Transverse colon (tissue), 4 donors: Measurements from ENCODE around the gene HPDL. TPM values are rescaled to one million over a fixed set of nuclear protein-coding genes. Genes with fewer than 3 reads are reported as not detected.

Source experiments
- DNase-seq: peaks from one replicate; pipeline ENCODE4 v3.0.0-alpha.2; 2019
- H3K27ac ChIP-seq, 4 donors: fragments of 200-600 bp; sonication (generic); 2 replicates each; pipeline ENCODE4 v1.5.1; 2016 to 2018; ENCODE audit warnings: inconsistent platforms in 4 of 4
- H3K27me3 ChIP-seq: fragments of 200-600 bp; sonication (generic); 2 replicates; pipeline ENCODE4 v1.5.1; 2017; ENCODE audit warnings: inconsistent platforms
- H3K36me3 ChIP-seq, 4 donors: fragments of 200-600 bp; sonication (generic); 2 replicates each; pipeline ENCODE4 v1.5.1; 2017 to 2019; ENCODE audit warnings: inconsistent platforms in 4 of 4
- H3K4me1 ChIP-seq, 4 donors: fragments of 200-600 bp; sonication (generic); 2 replicates each; pipeline ENCODE4 v1.5.1; 2017 to 2020; ENCODE audit warnings: inconsistent platforms in 4 of 4
- H3K4me3 ChIP-seq, 4 donors: fragments of 200-600 bp; sonication (generic); 1 replicate in 1 of 4; 2 replicates in 3 of 4; pipeline versions ENCODE4 v1.5.1 to v1.6.1; 2017 to 2019; ENCODE audit warnings: inconsistent platforms in 4 of 4
- H3K9me3 ChIP-seq, 2 donors: fragments of 200-600 bp; sonication (generic); 2 replicates each; pipeline ENCODE4 v1.5.1; 2017 to 2019; ENCODE audit warnings: inconsistent platforms in 2 of 2
- EP300 ChIP-seq: sonication (generic); formaldehyde crosslinking; IDR thresholded peaks from one replicate; pipeline ENCODE4 v1.6.1; 2017; ENCODE audit warnings: antibody characterized with exemption, low read depth
- POLR2A ChIP-seq: fragments of 450-650 bp; IDR thresholded peaks from one replicate; pipeline ENCODE4 v1.6.1; 2016; ENCODE audit warnings: antibody characterized with exemption, mild to moderate bottlenecking, moderate library complexity
- POLR2AphosphoS5 ChIP-seq, 3 donors: sonication (generic); formaldehyde crosslinking; IDR thresholded peaks; one replicate each; pipeline ENCODE4 v1.6.1; 2016; ENCODE audit warnings: antibody characterized with exemption in 3 of 3
- WGBS, 2 donors: methylation state at CpG; one replicate each; pipeline ENCODE4 v1.1.5; 2018; ENCODE audit warnings: low coverage in 1 of 2; 5-methylcytosine and 5-hydroxymethylcytosine counted together
- in situ Hi-C, 4 donors: fragments of 200-750 bp; cut with MboI; loops; one replicate each; pipeline versions ENCODE4 v1.15.0 to v1.15.1; 2017; ENCODE audit warnings: low sequenced_read_pairs in 3 of 4, low pct_ligation_motif_present in 1 of 4, low pct_unique_long_range_greater_than_20kb in 1 of 4
- intact Hi-C: fragments of 100-400 bp; cut with DNase I; formaldehyde crosslinking; loops from one replicate; pipeline ENCODE4 v1.15.1; 2023; ENCODE audit warnings: low total_unique reads
- total RNA-seq, 4 donors: library from RNA; depleted of rRNA; stranded (reverse); fragments of >200 nt; gene quantifications; one replicate each; pipeline ENCODE4 v1.1.0, GENCODE V29; 2016
- TF ChIP-seq, protein P1 (sequence below), 5 experiments: fragments of 200-600 bp in 3 of 5; fragments of 450-650 bp in 2 of 5; sonication (generic) in 3 of 5; IDR thresholded peaks; 1 replicate in 2 of 5; 2 replicates in 3 of 5; pipeline ENCODE4 v1.5.1; 2016 to 2017; ENCODE audit warnings: antibody characterized with exemption in 5 of 5, inconsistent platforms in 3 of 5, mild to moderate bottlenecking in 2 of 5, moderate library complexity in 1 of 5

HPDL gene
- total RNA-seq, 4 donors from 2014 or later, result 2.6 to 7.8 (median 4.3) TPM

DNA sequence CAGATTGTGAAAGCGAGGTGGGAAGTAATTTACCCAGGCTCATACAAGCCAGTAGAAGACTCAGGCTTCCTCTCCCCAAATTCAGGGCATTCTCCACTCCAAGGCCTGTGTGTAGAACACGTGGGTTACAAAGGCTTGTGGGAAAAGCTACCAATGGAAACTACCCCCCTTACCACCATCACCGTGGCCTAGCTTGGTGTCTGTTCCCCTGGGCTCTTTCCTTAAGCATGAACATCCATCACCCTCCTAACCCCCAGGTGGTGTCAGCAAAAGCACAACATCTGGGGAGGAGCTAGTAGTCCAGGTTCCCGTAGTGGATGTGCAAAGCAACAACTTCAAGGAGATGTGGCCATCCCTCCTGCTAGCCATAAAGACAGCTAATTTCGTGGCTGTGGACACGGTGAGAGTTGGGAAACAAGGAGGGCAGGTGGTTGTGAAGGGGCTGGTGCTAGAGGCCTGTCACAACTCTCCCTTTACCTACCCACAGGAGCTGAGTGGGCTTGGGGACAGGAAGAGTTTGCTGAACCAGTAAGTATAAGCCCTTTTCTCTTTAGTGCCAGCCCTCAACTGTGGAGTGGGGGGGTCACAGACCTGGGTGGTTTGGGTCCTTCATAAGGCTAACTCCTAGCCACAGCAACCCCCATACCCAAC is 14.2 kb downstream of the HPDL start:
- peaks cover 0 to 26% (median 9%) of the 10 kb centered on the region in 4 donors for H3K36me3 ChIP-seq
- intact Hi-C loops, result no loop called here
- 20% methylated on average over 6 of the region's 6 CpGs; no CpG with 5 or more reads in 1 of the 2 donors for WGBS, 2 donors
- TF ChIP-seq EP300 (no peak), POLR2A (no peak), POLR2AphosphoS5 (IDR thresholded peaks at IDR 0.05) (no peak)
- TF ChIP-seq, protein P1, sequence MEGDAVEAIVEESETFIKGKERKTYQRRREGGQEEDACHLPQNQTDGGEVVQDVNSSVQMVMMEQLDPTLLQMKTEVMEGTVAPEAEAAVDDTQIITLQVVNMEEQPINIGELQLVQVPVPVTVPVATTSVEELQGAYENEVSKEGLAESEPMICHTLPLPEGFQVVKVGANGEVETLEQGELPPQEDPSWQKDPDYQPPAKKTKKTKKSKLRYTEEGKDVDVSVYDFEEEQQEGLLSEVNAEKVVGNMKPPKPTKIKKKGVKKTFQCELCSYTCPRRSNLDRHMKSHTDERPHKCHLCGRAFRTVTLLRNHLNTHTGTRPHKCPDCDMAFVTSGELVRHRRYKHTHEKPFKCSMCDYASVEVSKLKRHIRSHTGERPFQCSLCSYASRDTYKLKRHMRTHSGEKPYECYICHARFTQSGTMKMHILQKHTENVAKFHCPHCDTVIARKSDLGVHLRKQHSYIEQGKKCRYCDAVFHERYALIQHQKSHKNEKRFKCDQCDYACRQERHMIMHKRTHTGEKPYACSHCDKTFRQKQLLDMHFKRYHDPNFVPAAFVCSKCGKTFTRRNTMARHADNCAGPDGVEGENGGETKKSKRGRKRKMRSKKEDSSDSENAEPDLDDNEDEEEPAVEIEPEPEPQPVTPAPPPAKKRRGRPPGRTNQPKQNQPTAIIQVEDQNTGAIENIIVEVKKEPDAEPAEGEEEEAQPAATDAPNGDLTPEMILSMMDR (IDR thresholded peaks at IDR 0.05), result no peak
- H3K27me3 ChIP-seq, result no peaks in the 10 kb centered on the region
- no peak for DNase-seq
- peak overlapping the region; percentile 90 to 98 (median 96) for H3K27ac ChIP-seq
- in situ Hi-C loops, result loop anchor here in 1 of 4 donors (10.0 kb wide), 1 partner anchor 234 kb away; no protein-coding TSS in a partner anchor
- peaks cover 9 to 50% (median 37%) of the 10 kb centered on the region in 4 donors for H3K4me1 ChIP-seq
- no peaks in the 10 kb centered on the region for H3K9me3 ChIP-seq
- H3K4me3 ChIP-seq, result peak overlapping the region; percentile 60 to 89 (median 68)

DNA sequence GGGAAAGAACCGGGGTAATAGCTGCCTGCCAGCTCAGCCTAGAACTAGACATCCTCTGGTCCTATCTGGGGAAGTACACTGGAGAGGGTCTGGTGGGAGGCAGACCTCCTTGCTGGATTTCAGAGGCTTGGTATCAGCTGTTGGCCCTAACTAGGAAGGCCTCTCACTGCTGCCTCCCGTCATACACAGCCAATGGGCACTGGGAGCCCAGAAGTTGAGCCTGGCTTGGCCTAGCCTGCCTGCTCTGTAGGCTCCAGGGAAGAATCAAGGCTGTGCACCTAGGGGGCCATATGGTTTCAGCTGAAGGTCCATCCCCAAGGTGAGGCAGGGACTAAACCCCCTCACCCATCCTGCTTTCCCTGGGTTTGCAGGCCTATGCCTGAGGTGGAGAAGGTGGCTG is 17.8 kb downstream of the HPDL start:
- Histone ChIP-seq H3K36me3 (peaks cover 0 to 26% (median 9%) of the 10 kb centered on the region in 4 donors), H3K27ac (no peak overlapping the region), H3K27me3 (no peaks in the 10 kb centered on the region), H3K4me1 (peaks cover 9 to 31% (median 21%) of the 10 kb centered on the region in 4 donors), H3K4me3 (no peak overlapping the region), H3K9me3 (no peaks in the 10 kb centered on the region)
- DNase-seq, result no peak
- no peak for TF ChIP-seq POLR2A
- no peak for TF ChIP-seq EP300
- TF ChIP-seq, protein P1 (IDR thresholded peaks at IDR 0.05), result no peak
- no peak for TF ChIP-seq POLR2AphosphoS5 (IDR thresholded peaks at IDR 0.05)
- in situ Hi-C loops (loop anchor here in 1 of 4 donors (10.0 kb wide), 1 partner anchor 230 kb away; no protein-coding TSS in a partner anchor), intact Hi-C loops (no loop called here)
- WGBS, 2 donors, result 89% methylated on average over 2 of the region's 2 CpGs; no CpG with 5 or more reads in 1 of the 2 donors

DNA sequence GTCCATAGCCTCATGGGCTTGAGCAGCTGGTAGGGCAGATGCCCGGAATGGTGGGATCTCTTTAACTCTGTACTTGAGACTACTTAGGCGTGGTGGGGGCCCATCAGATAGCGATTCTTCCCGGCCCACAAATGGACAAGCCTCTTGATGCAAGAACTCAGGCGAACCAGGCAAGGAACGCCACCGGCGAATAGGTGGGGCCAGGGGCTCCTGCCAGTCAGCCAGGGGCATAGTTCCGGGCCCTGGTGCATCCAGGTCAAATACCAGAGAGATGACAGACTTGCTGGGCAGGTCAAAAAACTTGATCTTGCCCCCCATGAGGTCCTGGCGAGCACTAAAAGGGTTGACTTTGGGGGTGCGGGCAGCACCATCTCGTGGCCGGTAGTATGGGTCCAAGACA is 18.3 kb downstream of the HPDL start:
- no peaks in the 10 kb centered on the region for H3K9me3 ChIP-seq
- peaks cover 0 to 26% (median 9%) of the 10 kb centered on the region in 4 donors for H3K36me3 ChIP-seq
- intact Hi-C loops (no loop called here), in situ Hi-C loops (loop anchor here in 1 of 4 donors (10.0 kb wide), 1 partner anchor 230 kb away; no protein-coding TSS in a partner anchor)
- 97% methylated on average over 13 of the region's 13 CpGs; no CpG with 5 or more reads in 1 of the 2 donors for WGBS, 2 donors
- DNase-seq, result no peak
- TF ChIP-seq POLR2A, result no peak
- TF ChIP-seq, protein P1 (IDR thresholded peaks at IDR 0.05), result no peak
- no peak for TF ChIP-seq EP300
- no peak for TF ChIP-seq POLR2AphosphoS5 (IDR thresholded peaks at IDR 0.05)
- H3K4me1 ChIP-seq, result peaks cover 9 to 31% (median 21%) of the 10 kb centered on the region in 4 donors
- H3K27me3 ChIP-seq, result no peaks in the 10 kb centered on the region
- no peak overlapping the region for H3K27ac ChIP-seq
- no peak overlapping the region for H3K4me3 ChIP-seq

DNA sequence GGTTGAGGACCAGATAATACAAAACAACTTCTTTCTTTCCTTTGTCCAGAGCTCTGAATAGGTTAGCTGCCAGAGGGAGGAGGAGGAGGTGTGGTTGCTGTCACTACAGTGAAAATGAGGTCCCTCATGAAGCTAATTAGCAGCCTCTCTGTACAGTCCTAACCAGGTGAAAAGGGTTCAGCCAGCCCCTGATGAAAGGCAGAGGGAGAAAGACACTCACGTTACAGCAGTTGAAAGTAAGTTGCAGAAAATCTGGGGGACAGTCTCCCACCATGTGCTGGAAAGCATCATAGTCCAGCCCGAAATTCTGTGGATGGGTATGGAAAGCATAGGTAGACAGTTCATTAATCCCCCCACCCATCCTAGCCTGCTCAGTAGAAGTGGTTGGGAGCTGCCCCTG is 19.8 kb downstream of the HPDL start:
- 81% methylated on average over 2 of the region's 2 CpGs; no CpG with 5 or more reads in 1 of the 2 donors for WGBS, 2 donors

More for the DNA sequence above, 19.8 kb downstream of the HPDL start:
- no peak for TF ChIP-seq POLR2A
- DNase-seq, result no peak
- in situ Hi-C loops, result loop anchor here in 1 of 4 donors (10.0 kb wide), 1 partner anchor 228 kb away; no protein-coding TSS in a partner anchor
- H3K36me3 ChIP-seq, result peaks cover 0 to 26% (median 9%) of the 10 kb centered on the region in 4 donors
- no peaks in the 10 kb centered on the region for H3K27me3 ChIP-seq
- H3K9me3 ChIP-seq, result no peaks in the 10 kb centered on the region
- H3K27ac ChIP-seq, result no peak overlapping the region
- H3K4me1 ChIP-seq, result peaks cover 2 to 20% (median 11%) of the 10 kb centered on the region in 4 donors
- no peak overlapping the region for H3K4me3 ChIP-seq
- intact Hi-C loops, result no loop called here
